ENCODE results near the gene LDHD.

DNA sequence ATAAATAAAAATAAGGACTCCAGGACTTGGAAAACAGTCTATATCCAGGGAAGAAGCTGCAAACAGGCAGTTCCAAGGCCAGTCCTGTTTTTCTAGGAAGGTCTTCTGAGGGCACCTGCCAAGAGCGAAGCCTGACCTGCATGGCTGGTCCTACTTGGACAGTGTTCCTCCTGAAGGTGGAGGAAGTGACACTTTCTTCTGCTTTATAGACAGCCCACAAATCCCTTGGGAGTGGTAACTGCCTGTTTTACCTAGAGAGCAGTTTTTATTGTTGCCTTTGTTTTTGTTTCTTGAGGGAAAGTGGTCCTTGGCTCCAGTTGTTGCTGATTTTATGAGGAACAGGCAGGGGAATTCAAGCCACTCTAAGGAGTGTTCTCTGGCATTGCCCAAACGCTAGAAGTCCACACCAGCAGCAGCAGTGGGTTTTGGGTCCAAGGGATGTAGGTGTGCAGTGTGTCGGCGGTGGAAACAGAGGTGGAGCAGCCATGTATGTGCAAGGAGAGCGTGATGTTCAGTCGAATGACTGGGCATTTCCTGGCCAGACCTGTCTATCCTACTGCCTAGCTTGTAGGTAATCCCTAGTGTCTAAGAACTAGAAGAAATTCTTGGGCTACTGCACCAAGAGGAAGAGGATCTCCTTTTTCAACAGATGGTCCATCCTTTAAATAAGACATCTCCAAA lies 35.3 kb downstream of the LDHD start:
- TF ChIP-seq, protein P1, sequence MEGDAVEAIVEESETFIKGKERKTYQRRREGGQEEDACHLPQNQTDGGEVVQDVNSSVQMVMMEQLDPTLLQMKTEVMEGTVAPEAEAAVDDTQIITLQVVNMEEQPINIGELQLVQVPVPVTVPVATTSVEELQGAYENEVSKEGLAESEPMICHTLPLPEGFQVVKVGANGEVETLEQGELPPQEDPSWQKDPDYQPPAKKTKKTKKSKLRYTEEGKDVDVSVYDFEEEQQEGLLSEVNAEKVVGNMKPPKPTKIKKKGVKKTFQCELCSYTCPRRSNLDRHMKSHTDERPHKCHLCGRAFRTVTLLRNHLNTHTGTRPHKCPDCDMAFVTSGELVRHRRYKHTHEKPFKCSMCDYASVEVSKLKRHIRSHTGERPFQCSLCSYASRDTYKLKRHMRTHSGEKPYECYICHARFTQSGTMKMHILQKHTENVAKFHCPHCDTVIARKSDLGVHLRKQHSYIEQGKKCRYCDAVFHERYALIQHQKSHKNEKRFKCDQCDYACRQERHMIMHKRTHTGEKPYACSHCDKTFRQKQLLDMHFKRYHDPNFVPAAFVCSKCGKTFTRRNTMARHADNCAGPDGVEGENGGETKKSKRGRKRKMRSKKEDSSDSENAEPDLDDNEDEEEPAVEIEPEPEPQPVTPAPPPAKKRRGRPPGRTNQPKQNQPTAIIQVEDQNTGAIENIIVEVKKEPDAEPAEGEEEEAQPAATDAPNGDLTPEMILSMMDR (IDR thresholded peaks at IDR 0.05), result no peak
- no peak for TF ChIP-seq POLR2AphosphoS5 (IDR thresholded peaks at IDR 0.05; ENCODE audit: insufficient read depth in 1 of 2, low read depth in 1 of 2)

All from vagina (tissue), 2 donors.